HepG2 (cell line): ENCODE measurements around the gene ARHGAP29. TPM values are rescaled to one million over a fixed set of nuclear protein-coding genes. Genes with fewer than 3 reads are reported as not detected.

Experiments used
- EHMT2 ChIP-seq: fragments of 200-600 bp; sonication (generic); IDR thresholded peaks from 2 replicates; pipeline ENCODE4 v1.7.0; 2017; ENCODE audit warnings: antibody characterized with exemption, low read depth, low read length, borderline replicate concordance
- HDAC2 ChIP-seq: sonication (generic); formaldehyde crosslinking; IDR thresholded peaks from 2 replicates; pipeline ENCODE4 v1.4.0; 2020; ENCODE audit warnings: missing genetic modification reagents
- HNRNPH1 ChIP-seq: fragments of 200-400 bp; formaldehyde crosslinking; optimal IDR thresholded peaks from 2 replicates; pipeline ENCODE3; 2017; ENCODE audit warnings: mild to moderate bottlenecking, low read depth, low read length
- HNRNPK ChIP-seq: fragments of 200-400 bp; formaldehyde crosslinking; IDR thresholded peaks from 2 replicates; pipeline ENCODE4 v1.6.1; 2018; ENCODE audit warnings: low read length, low read depth, moderate library complexity, mild to moderate bottlenecking; ENCODE audit not compliant: poor library complexity, severe bottlenecking
- HOXA3 ChIP-seq: sonication (generic); formaldehyde crosslinking; IDR thresholded peaks from 2 replicates; pipeline ENCODE4 v1.5.0; 2020; ENCODE audit warnings: missing genetic modification reagents
- HOXD1 ChIP-seq: sonication (generic); formaldehyde crosslinking; IDR thresholded peaks from 2 replicates; pipeline ENCODE4 v1.5.0; 2020; ENCODE audit warnings: missing genetic modification reagents
- JUN ChIP-seq: sonication (generic); formaldehyde crosslinking; IDR thresholded peaks from 2 replicates; pipeline ENCODE4 v1.4.0; 2020; ENCODE audit warnings: mild to moderate bottlenecking, missing genetic modification reagents
- KLF11 ChIP-seq: IDR thresholded peaks from 2 replicates; pipeline ENCODE4 v1.6.1; 2016; ENCODE audit warnings: missing compliant biosample characterization
- KLF12 ChIP-seq: sonication (generic); formaldehyde crosslinking; IDR thresholded peaks from 2 replicates; pipeline ENCODE4 v1.4.0; 2020; ENCODE audit warnings: missing genetic modification reagents, borderline replicate concordance
- MZF1 ChIP-seq: sonication (generic); formaldehyde crosslinking; IDR thresholded peaks from 2 replicates; pipeline ENCODE4 v1.8.1; 2023; ENCODE audit warnings: mild to moderate bottlenecking, missing genetic modification reagents, borderline replicate concordance
- NFYC ChIP-seq: IDR thresholded peaks from 2 replicates; pipeline ENCODE4 v1.6.1; 2016; ENCODE audit warnings: missing genetic modification reagents, missing compliant biosample characterization
- POGK ChIP-seq: sonication (generic); formaldehyde crosslinking; conservative IDR thresholded peaks from 2 replicates; pipeline ENCODE4 v1.8.0; 2022; ENCODE audit warnings: mild to moderate bottlenecking, moderate library complexity, missing genetic modification reagents
- RARA ChIP-seq: IDR thresholded peaks from 2 replicates; pipeline ENCODE4 v1.6.1; 2016; ENCODE audit warnings: missing genetic modification reagents, missing compliant biosample characterization
- SP1 ChIP-seq, 2 experiments: fragments of 450-650 bp in 1 of 2; sonication (generic) in 1 of 2; formaldehyde crosslinking in 1 of 2; IDR thresholded peaks; 2 replicates each; pipeline versions ENCODE4 v1.4.0 to v1.6.1; 2016 to 2020; ENCODE audit warnings: missing genetic modification reagents in 1 of 2
- U2AF1 ChIP-seq: fragments of 200-400 bp; formaldehyde crosslinking; optimal IDR thresholded peaks from 2 replicates; pipeline ENCODE3; 2017; ENCODE audit warnings: mild to moderate bottlenecking, low read depth, low read length
- XRCC5 ChIP-seq: fragments of 200-400 bp; formaldehyde crosslinking; optimal IDR thresholded peaks from 2 replicates; pipeline ENCODE3; 2017; ENCODE audit warnings: mild to moderate bottlenecking, low read length
- ZFP1 ChIP-seq: IDR thresholded peaks from 2 replicates; pipeline ENCODE4 v1.6.1; 2016
- ZNF263 ChIP-seq: sonication (generic); formaldehyde crosslinking; IDR thresholded peaks from 2 replicates; pipeline ENCODE4 v1.4.0; 2020; ENCODE audit warnings: missing genetic modification reagents
- ZNF329 ChIP-seq: sonication (generic); formaldehyde crosslinking; IDR thresholded peaks from 2 replicates; pipeline ENCODE4 v1.9.0; 2021; ENCODE audit warnings: low read depth, mild to moderate bottlenecking, missing genetic modification reagents
- ZNF343 ChIP-seq: sonication (generic); formaldehyde crosslinking; IDR thresholded peaks from 2 replicates; pipeline ENCODE4 v1.4.0; 2020; ENCODE audit warnings: mild to moderate bottlenecking, missing genetic modification reagents
- polyA plus RNA-seq, 8 experiments: library from polyadenylated mRNA; depleted of rRNA in 3 of 8; stranded (reverse) in 7 of 8; unstranded in 1 of 8; fragments of >200 nt; fragmentation: Illumina TruSeq in 4 of 8; extraction: Trizol in 4 of 8; gene quantifications; 2 replicates each; pipeline versions ENCODE4 v1.2.1 to v1.2.3, GENCODE V29; 2011 to 2016; ENCODE audit warnings: low read depth in 4 of 8, missing spikeins in 1 of 8, mixed read lengths in 1 of 8; ENCODE audit not compliant: insufficient read depth in 1 of 8
- total RNA-seq, 5 experiments: library from RNA; depleted of rRNA; stranded (reverse); fragments of >200 nt; fragmentation: Illumina TruSeq; extraction: Trizol; gene quantifications; 2 replicates each; pipeline ENCODE4 v1.2.3, GENCODE V29; 2016; ENCODE audit warnings: low read depth in 1 of 5
- TF ChIP-seq, protein P1 (sequence below): sonication (generic); formaldehyde crosslinking; IDR thresholded peaks from 2 replicates; pipeline ENCODE4 v1.4.0; 2020; ENCODE audit warnings: mild to moderate bottlenecking, missing genetic modification reagents
- TF ChIP-seq, protein P2 (sequence below): sonication (generic); formaldehyde crosslinking; IDR thresholded peaks from 2 replicates; pipeline ENCODE4 v1.4.0; 2020; ENCODE audit warnings: missing genetic modification reagents
- TF ChIP-seq, protein P3 (sequence below): sonication (generic); formaldehyde crosslinking; IDR thresholded peaks from 2 replicates; pipeline ENCODE4 v1.5.0; 2020; ENCODE audit warnings: mild to moderate bottlenecking, low read depth, missing genetic modification reagents, borderline replicate concordance
- TF ChIP-seq, protein P4 (sequence below): sonication (generic); formaldehyde crosslinking; IDR thresholded peaks from 2 replicates; pipeline ENCODE4 v1.4.0; 2020; ENCODE audit warnings: missing genetic modification reagents, borderline replicate concordance

Gene ARHGAP29
- total and polyA plus RNA-seq, 2 of the 13 experiments (the other 11 are each of a cell fraction or from before 2014, with no cell fraction given): 12.8 to 18.3 TPM

DNA sequence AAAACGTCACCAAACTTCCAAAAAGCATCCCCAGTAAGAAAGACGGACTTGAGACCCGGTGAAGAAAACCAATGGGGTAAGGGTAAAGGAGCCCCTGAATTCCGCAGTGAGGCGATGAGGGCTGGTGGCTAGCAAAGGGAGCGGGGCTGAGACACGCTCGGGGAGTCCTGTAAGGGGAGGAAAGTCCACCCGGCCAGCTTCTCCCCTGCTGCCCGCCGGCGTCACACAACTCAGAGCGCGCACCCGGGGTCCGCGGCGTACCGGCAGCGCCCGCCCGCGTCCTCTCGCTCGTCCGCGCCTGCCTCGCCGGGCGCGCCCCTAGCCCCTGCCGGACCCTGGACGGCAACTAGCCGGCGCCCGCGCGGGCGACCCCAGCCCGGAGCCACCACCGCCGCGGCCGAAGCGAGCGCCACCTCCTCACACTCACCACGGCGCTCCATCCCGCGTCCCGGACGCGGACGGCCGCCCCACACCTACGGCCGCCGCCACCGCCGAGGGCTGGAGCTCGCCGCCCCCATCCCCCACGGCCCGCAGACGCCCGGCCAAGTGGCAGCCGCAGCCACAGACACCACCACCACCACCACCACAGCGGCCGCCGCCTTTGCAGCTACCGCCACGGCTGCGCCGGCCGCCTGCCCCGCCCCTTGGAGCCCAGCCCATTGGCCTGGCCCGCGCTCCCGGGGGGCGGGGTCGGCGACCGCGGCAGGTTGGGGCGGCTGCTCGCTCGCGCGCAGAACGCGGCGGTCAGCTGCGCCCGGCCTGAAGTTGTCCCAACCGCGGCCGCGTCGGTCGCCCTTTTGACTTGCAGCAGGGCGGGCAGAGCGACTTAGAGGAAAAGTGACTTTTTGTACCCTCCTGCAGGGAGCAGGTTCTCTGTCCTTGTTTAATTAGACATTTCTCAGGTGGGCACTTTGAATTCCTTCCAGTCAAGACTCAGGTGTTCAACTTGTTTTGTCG, 10.0 kb upstream of the ARHGAP29 start (continued):
- TF ChIP-seq ZNF329 (CRISPR knock-in tag): no peak
- TF ChIP-seq U2AF1: no peak
- TF ChIP-seq NFYC (CRISPR knock-in tag): no peak
- no peak for TF ChIP-seq HNRNPK
- TF ChIP-seq KLF11: no peak
- TF ChIP-seq HNRNPH1: no peak
- TF ChIP-seq, protein P1, sequence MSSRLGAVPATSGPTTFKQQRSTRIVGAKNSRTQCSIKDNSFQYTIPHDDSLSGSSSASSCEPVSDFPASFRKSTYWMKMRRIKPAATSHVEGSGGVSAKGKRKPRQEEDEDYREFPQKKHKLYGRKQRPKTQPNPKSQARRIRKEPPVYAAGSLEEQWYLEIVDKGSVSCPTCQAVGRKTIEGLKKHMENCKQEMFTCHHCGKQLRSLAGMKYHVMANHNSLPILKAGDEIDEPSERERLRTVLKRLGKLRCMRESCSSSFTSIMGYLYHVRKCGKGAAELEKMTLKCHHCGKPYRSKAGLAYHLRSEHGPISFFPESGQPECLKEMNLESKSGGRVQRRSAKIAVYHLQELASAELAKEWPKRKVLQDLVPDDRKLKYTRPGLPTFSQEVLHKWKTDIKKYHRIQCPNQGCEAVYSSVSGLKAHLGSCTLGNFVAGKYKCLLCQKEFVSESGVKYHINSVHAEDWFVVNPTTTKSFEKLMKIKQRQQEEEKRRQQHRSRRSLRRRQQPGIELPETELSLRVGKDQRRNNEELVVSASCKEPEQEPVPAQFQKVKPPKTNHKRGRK (CRISPR knock-in tag): no peak
- TF ChIP-seq HOXA3: peak; percentile 65
- peak; percentile 63; the same call in 1 of the 2 replicates for TF ChIP-seq KLF12 (CRISPR knock-in tag)
- no peak for TF ChIP-seq SP1 (IDR thresholded peaks at IDR 0.05)
- peak; percentile 44 for TF ChIP-seq SP1 (CRISPR knock-in tag; IDR thresholded peaks at IDR 0.05)
- TF ChIP-seq ZNF263 (CRISPR knock-in tag): no peak
- TF ChIP-seq, protein P2, sequence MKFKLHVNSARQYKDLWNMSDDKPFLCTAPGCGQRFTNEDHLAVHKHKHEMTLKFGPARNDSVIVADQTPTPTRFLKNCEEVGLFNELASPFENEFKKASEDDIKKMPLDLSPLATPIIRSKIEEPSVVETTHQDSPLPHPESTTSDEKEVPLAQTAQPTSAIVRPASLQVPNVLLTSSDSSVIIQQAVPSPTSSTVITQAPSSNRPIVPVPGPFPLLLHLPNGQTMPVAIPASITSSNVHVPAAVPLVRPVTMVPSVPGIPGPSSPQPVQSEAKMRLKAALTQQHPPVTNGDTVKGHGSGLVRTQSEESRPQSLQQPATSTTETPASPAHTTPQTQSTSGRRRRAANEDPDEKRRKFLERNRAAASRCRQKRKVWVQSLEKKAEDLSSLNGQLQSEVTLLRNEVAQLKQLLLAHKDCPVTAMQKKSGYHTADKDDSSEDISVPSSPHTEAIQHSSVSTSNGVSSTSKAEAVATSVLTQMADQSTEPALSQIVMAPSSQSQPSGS (CRISPR knock-in tag): no peak
- TF ChIP-seq JUN (CRISPR knock-in tag): no peak
- TF ChIP-seq RARA (CRISPR knock-in tag): no peak
- TF ChIP-seq ZFP1 (CRISPR knock-in tag): no peak
- TF ChIP-seq ZNF343: no peak
- no peak for TF ChIP-seq MZF1 (CRISPR knock-in tag)
- TF ChIP-seq POGK (CRISPR knock-in tag): peak; percentile 73; the same call in 1 of the 2 replicates
- no peak for TF ChIP-seq XRCC5
- TF ChIP-seq, protein P3, sequence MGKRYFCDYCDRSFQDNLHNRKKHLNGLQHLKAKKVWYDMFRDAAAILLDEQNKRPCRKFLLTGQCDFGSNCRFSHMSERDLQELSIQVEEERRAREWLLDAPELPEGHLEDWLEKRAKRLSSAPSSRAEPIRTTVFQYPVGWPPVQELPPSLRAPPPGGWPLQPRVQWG: no peak
- TF ChIP-seq, protein P4, sequence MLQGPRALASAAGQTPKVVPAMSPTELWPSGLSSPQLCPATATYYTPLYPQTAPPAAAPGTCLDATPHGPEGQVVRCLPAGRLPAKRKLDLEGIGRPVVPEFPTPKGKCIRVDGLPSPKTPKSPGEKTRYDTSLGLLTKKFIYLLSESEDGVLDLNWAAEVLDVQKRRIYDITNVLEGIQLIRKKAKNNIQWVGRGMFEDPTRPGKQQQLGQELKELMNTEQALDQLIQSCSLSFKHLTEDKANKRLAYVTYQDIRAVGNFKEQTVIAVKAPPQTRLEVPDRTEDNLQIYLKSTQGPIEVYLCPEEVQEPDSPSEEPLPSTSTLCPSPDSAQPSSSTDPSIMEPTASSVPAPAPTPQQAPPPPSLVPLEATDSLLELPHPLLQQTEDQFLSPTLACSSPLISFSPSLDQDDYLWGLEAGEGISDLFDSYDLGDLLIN (CRISPR knock-in tag): no peak
- no peak for TF ChIP-seq HDAC2 (CRISPR knock-in tag)
- TF ChIP-seq HOXD1 (CRISPR knock-in tag): no peak
- no peak for TF ChIP-seq EHMT2
